Activated CD4-positive, alpha-beta T cell treated with anti-CD3 and anti-CD28 coated beads, Interleukin-2, amount 50 U/mL, for 48 hours (primary cell): ENCODE data around the gene WDSUB1.

ENCODE experiments used
- DNase-seq, 2 experiments: peaks; one replicate each; pipeline ENCODE4 v3.0.0-alpha.2; 2020

The WDSUB1 gene

GRCh38 chr2:159265171-159265576 is 21.3 kb downstream of the WDSUB1 start:
- DNase-seq = no peak

DNA sequence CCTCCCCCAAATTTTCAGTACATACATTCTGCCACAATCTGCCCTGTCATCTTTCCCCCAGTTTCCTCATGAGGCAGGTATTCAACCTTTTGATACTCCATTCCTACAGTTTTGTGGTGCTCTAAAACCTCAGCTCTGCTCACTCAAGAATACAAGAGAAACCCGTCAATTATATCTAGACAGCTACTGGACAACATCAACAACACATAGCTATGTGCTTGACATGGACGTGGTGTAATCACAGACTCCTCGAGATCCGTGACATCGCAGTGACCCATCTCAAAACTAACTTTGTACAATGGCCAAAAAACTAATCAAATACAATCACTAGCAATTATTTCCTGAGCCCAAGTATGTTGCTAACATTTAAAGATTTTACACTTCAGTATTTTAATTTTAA is 23.6 kb downstream of the WDSUB1 start:
- DNase-seq = no peak

GRCh38 chr2:159262226-159262625 is 24.3 kb downstream of the WDSUB1 start:
- DNase-seq = no peak

DNA sequence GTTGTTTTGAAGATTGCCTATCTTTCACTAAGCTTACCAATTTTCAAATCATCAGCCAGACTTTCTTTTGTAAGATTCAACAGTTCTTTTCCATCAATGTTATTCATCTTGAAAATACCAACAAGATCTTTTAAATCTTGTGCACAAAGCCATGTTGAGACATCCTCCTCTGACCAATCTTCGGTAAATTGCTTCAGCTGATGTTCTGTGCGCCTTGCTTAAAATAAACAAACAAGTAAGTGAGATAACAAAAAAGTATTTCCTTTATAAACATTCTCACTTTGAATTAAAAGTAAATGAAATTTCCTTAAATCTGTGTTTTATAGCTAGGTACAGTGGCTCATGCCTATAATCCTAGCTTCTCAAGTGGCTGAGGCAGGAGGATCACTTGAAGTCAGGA is 30.3 kb downstream of the WDSUB1 start:
- DNase-seq = no peak

DNA sequence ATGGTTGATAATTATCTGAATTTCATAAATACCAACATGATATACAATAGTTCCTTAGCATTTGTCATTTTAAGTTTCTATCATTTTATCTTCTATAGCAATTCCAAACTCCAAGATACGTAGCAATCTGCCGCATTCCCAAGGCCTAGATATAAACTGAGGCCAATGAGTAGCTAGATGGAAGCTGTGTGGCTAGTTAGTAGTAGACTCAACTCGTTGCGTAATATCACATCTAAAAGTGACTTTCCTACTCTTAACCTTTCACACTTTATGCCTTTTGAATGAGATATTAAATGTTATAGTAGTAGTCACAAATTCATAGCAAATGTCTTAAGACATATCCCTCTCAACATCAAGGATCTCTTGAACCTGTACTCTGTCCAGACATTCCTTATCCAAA is 33.6 kb downstream of the WDSUB1 start:
- no peak for DNase-seq

DNA sequence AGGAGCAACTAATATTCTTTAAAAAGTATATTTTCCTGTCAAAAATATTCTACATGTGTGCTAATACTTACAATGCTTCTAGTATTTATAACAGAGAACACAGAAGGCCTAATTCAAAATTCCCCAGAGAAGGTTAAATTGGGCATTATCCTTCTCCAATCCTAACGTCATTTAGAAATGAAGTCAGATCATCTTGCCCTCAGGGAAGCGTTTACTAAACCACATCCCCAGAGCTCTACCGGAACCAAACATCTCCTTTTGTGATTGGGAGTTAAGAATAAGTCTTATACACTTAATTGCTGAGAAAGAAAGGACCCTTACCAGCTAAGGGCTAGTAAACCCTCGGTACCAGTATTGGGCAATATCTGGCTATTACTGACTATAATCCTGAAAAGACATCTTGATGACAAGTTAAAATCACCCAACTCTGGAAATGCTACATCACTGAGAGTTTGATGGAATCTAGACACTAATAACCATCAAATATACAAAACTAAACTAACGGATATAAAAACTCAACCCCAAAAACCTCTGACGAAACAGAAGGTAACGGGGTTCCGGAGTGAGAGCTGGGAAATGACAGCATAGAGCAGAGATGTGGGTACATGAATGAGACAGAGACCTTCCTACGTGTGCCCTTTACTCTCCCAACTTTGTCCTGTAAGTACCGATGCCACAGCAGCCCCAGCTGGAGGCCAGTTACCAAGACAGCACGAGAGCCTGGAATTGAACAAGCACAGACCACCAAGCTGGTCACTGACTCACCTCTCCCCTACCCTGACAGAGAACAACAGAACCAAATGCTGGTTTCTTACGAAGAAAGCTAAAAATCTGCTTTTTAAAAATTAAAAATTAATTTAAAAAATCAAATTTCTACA is 35.0 kb downstream of the WDSUB1 start:
- DNase-seq = no peak

- no peak for DNase-seq
Observed at GRCh38 chr2:159249990-159250715, 36.4 kb downstream of the WDSUB1 start.

- DNase-seq = no peak
Observed at GRCh38 chr2:159246325-159246988, 40.0 kb downstream of the WDSUB1 start.

DNA sequence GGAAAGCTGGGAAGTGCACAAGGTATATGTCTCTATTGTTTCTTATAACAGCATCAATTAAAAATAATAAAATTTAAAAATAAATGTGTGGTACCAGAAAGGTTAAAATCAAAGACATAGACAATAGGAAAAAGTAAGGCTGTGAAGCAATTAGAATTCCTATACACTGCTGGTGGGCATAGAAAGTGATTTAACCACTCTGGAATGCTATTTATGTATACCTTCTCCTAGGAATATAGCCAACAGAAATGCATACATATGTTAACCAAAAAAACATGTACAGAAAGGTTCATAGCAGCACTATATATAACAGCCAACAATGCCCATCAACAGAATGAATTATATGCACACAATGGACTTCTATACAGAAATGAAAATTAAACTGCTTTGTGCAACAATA is 43.0 kb downstream of the WDSUB1 start:
- no peak for DNase-seq

GRCh38 chr2:159234868-159235267 is 51.6 kb downstream of the WDSUB1 start:
- DNase-seq = no peak

DNA sequence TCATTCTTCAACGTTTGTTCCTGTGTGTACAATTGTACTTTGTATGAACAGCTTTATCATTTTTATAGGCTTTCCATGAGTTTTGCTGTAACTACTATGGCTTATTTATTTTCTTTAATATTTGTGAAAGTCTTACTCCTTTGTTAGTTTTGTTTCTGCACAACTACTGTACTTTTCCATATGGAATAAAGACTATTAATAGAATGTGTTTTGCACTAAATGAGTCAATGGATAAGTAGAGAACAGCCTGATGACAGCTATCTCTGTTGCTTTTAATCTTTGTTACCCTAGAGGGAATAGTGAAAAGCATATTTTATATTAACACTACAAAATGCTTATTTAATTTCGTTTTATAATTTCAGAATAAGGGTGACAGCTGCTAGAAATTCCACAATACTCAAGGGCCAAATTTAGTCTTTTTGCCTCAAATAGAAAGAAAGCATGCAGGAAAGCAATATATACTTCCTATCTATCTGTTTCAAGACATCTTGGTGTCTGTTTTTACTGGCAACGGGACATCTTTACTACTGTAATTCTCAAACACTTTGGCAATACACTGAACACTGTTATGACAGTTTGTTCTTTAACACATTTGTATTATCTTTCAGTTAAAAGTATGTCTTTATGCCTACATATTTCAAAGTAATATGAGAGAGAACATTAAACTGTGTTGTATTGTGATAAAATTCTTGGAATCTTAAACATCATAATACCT is 53.9 kb downstream of the WDSUB1 start:
- DNase-seq = no peak

- DNase-seq = no peak
Observed at GRCh38 chr2:159230145-159230877, 56.2 kb downstream of the WDSUB1 start.

- no peak for DNase-seq
Observed at GRCh38 chr2:159229476-159230144, 56.9 kb downstream of the WDSUB1 start.

- DNase-seq = no peak
Observed at GRCh38 chr2:159228081-159228581, 58.4 kb downstream of the WDSUB1 start.

GRCh38 chr2:159227467-159227866 is 59.0 kb downstream of the WDSUB1 start:
- DNase-seq = no peak

- DNase-seq = no peak
Observed at GRCh38 chr2:159226608-159227385, 59.7 kb downstream of the WDSUB1 start.

DNA sequence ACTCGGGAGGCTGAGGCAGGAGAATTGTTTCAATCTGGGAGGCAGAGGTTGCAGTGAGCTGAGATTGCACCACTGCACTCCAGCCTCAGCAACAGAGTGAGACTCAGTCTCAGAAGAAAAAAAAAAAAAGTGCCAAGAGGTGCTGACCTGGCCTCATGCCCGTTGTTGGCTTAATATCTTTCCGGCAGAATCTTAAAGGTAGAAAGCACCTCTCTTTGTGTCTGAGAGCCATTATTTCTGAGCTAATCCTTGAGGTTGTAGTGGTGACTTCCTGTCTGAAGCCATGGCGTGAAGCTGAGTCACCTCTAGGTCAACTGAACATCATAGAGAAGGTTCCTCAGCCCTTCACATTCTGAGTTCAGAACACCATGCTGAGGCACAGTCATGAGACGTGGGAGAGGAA is 60.4 kb downstream of the WDSUB1 start:
- no peak for DNase-seq

DNA sequence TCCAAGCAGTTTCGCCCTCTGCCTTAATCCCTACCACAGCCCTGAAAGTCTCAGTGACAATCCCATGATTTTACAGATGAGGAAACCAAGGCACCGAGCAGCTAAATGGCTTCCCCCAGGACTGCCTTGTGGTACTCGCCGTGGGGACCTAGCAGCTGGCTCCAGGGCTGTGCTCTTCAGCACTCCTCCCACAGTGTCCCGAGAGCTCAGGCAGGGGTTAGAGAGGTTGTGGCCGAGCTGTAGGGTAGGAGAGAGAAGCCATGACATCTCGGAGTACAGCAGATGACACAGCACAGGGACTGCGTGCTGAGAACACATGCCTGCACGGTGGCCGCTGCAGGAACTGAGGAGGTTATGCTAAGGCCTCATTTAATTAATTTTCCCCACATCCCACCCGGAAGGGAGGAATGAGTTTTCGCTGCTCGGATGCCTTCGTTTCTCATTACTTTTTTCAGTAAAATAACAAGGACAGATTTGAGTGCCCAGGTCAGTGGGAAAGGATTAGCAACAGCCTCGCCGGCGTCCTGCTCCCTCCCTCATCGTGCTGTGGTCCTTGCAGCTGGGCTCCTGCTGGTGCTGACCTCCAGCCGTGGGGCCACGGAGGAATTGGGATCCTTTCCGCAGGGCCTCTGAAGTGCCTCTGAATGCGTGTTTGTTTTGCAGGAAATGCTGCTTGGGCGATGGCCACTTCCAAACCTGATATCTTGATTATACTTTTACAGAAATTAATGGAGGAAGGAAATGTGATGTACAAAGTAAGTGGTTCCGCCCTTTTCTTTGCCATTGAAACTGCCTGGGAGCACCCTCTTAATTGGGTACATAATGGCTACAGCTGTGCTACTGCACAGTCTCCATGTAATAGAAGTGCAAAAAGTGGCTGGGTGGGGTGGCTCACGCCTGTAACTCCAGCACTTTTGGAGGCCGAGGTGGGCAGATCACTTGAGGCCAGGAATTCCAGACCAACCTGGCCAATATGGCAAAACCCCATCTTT is 61.2 kb downstream of the WDSUB1 start:
- DNase-seq = no peak

GRCh38 chr2:159224061-159224813 is 62.3 kb downstream of the WDSUB1 start:
- DNase-seq = no peak
